Stimulated activated naive CD4-positive, alpha-beta T cell (primary cell): ENCODE data around the gene FBXO17.
"Not testable (repeated sequence)": the region's sequence is repeated elsewhere in the genome, so short reads cannot be mapped to it uniquely, and the experiment has no call there.

Source experiments
- DNase-seq, 6 experiments: peaks; one replicate each; lab custom pipeline; 2025; lab: John Stamatoyannopoulos, UW

The FBXO17 gene, protein sequence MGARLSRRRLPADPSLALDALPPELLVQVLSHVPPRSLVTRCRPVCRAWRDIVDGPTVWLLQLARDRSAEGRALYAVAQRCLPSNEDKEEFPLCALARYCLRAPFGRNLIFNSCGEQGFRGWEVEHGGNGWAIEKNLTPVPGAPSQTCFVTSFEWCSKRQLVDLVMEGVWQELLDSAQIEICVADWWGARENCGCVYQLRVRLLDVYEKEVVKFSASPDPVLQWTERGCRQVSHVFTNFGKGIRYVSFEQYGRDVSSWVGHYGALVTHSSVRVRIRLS

GRCh38 chr19:38975214-38975860 is at the start of gene FBXO17:
Gene FBXO17 (minus strand): TSS chr19:38975742. CDS start chr19:38950319, 25,423 bp downstream.
- DNase-seq = no peak

- no peak for DNase-seq
Observed at GRCh38 chr19:39024875-39025641, 49.5 kb upstream of the FBXO17 start.

- no peak for DNase-seq
Observed at GRCh38 chr19:39021063-39021462, 45.5 kb upstream of the FBXO17 start.

DNA sequence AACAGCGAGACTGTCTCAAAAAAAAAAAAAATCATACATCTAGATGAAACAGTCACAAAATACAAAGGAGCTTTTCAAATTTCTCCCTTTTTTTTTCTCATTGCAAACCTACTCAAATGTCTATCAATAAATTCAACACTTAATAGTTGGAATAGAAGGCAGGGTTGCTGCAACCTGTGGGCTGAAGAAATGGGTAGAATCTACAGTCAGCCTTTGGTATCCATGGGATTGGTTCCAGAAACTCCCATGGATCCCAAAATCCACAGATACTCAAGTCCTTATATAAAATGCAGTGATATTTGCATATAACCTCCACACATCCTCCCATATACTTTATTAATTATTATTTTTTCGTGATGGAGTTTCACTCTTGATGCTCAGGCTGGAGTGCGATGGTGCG is 42.1 kb upstream of the FBXO17 start:
- DNase-seq = no peak

DNA sequence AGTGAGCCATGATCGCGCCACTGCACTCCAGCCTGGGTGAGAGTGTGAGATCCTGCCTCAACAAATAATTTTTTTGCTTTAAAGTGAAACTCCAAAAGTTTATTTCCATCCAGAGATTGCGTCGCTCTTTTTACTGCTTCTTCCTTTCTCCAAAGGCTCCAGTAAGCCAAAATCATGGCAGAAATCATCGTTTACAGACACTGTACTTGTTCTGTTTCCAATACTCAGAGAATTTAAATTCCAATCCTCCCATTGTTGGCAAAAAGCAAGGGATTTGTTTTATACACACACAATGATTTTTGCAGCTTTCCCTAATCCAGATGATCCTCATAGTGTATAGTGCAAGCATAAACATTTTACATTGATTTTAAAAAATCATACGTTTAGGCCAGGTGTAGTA is 41.5 kb upstream of the FBXO17 start:
- DNase-seq = no peak

DNA sequence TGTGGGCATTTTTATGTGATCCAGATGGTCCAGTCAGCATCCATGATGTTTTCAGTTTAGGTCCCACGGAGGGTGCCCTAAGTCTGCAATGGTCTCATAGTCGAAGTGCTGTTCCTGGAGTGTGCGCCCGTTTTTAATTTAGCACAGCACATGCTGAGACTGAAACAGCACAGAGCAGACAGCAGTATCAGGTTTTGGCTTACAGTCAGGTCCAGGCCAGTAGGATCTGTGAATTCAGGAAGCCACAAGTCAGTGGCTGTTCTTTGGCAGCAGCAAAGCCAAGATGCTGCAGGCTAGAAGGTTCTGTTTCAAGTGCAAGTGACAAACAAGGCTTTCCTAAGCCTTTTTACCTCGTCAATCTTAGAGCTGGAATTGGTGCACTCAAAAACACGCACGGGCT is 38.5 kb upstream of the FBXO17 start:
- no peak for DNase-seq

GRCh38 chr19:39009001-39009400 is 33.5 kb upstream of the FBXO17 start:
- DNase-seq = no peak

DNA sequence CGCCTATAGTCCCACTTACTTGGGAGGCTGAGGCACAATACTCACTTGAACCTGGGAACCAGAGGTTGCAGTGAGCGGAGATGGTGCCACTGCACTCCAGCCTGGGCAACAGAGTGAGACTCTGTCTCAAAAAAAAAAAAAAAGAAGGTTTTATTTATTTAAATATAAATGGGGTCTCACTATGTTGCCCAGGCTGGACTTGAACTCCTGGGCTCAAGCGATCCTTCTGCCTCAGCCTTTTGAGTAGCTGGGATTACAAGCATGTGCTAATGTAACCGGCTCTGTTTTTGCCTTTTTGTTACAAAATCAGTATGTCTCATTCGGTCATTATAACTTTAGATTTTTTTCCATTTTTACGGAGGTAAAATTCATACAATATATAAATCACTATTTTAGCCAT is 32.6 kb upstream of the FBXO17 start:
- no peak for DNase-seq

- DNase-seq = no peak
Observed at GRCh38 chr19:39007096-39007495, 31.6 kb upstream of the FBXO17 start.

GRCh38 chr19:39004403-39004802 is 28.9 kb upstream of the FBXO17 start:
- no peak for DNase-seq

DNA sequence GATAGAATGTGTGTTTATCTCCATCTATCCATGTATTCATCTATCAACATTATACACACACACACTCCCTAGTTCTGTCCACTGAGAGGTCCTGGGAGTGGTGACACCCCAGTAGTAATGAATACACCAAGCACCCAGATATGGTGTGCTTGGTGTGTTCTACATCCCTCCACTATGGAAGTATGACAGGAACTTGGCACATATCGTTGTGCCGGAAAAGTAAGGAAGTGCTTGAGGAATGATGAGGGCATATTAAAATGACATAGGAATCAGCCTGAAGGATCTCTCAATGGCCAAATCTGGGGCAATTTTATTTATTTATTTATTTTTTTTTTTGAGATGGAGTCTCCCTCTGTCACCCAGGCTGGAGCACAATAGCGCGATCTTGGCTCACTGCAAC is 28.3 kb upstream of the FBXO17 start:
- DNase-seq = no peak

- no peak for DNase-seq
Observed at GRCh38 chr19:39003188-39003587, 27.6 kb upstream of the FBXO17 start.

GRCh38 chr19:39001041-39001440 is 25.5 kb upstream of the FBXO17 start:
- no peak for DNase-seq

DNA sequence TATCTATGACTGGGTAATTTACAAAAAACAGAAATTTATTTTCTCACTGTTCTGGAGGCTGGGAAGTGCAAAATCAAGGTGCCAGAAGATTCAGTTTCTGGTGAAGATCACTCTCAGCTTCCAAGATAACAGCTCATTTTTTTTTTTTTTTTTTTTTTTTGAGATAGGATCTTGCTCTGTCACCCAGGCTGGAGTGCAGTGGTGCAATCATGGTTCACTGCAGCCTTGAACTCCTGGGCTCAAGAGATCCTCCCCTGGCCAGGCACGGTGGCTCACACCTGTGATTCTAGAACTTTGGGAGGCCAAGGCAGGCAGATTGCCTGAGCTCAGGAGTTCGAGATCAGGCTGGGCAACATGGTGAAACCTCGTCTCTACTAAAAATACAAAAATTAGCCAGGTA is 22.0 kb upstream of the FBXO17 start:
- DNase-seq = not testable (repeated sequence)

GRCh38 chr19:38993271-38993670 is 17.7 kb upstream of the FBXO17 start:
- no peak for DNase-seq

GRCh38 chr19:38990949-38991697 is 15.6 kb upstream of the FBXO17 start:
- DNase-seq = no peak

GRCh38 chr19:38989614-38990013 is 14.1 kb upstream of the FBXO17 start:
- not testable (repeated sequence) for DNase-seq

GRCh38 chr19:38989066-38989605 is 13.6 kb upstream of the FBXO17 start:
- DNase-seq = no peak

DNA sequence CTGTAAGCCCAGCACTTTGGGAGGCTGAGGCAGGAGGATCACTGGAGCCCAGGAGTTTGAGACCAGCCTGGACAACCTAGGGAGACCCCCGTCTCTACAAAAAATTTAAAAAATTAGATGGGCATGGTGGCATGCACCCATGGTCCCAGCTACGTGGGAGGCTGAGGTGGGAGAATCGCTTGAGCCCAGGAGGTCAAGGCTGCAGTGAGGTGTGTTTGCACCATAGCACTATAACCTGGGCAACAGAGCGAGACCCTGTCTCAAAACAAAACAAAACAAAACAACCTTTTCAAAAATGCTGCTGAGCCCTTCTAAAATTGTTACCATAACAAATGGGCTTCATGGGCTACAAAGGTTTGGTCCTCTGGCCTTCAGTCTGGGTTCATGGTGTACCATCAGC is 13.1 kb upstream of the FBXO17 start:
- not testable (repeated sequence) for DNase-seq

GRCh38 chr19:38987745-38988144 is 12.2 kb upstream of the FBXO17 start:
- not testable (repeated sequence) for DNase-seq

DNA sequence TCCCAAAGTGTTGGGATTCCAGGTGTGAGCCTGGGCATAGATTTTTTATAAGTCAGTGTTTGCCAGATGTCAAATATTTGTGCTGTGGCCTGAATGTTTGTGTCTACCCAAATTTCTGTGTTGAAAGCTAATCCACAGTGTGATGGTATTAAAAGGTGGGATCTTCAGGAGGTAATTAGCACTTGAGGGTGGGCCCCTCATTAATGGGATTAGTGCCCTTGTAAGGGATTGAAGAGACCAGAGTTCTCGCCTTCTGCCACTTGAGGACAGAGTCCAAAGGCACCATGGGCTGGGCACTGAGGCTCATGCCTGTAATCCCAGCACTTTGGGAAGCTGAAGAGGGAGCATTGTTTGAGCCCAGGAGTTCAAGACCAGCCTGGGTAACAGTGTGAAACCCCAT is 9.7 kb upstream of the FBXO17 start:
- DNase-seq = no peak
